HL-60 (cell line): ENCODE data around the gene DUS4L.

Experiments used
- CTCF ChIP-seq: IDR thresholded peaks from one replicate; pipeline ENCODE4 v1.5.1; 2011; ENCODE audit warnings: low read length, control low read depth, inconsistent platforms; ENCODE audit not compliant: insufficient read depth
- GABPA ChIP-seq: IDR thresholded peaks from 2 replicates; pipeline ENCODE4 v1.6.1; 2012; ENCODE audit warnings: low read depth
- POLR2AphosphoS5 ChIP-seq: IDR thresholded peaks from 2 replicates; pipeline ENCODE4 v1.6.1; 2012; ENCODE audit warnings: low read depth
- REST ChIP-seq: IDR thresholded peaks from 2 replicates; pipeline ENCODE4 v1.6.1; 2012; ENCODE audit warnings: low read depth; ENCODE audit not compliant: insufficient replicate concordance

GRCh38 chr7:107597953-107598352 lies 34.2 kb downstream of the DUS4L start:
- TF ChIP-seq CTCF = no peak
- no peak for TF ChIP-seq POLR2AphosphoS5
- no peak for TF ChIP-seq REST
- TF ChIP-seq GABPA = no peak
